ENCODE measurements around the gene PRKD1.

PRKD1 gene

DNA sequence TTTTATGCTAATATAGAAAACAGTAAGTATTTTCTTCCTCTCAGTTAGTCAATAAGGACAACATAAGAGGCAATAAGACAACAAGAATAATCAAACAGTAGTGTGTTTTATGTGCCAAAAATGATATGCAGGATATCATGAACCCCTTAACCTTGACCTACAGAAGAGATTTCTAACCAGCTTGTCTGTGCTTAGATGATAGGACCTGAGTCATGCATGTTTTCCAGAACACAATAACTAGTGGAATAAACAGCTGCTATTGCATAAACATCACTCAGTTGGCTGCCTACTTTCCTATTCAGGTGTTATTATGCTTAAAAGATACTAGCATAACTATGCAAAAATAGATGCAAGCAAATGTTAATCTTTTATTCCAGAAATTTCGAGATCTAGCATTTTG lies 282.5 kb downstream of the PRKD1 start:
- TF ChIP-seq, protein P1, sequence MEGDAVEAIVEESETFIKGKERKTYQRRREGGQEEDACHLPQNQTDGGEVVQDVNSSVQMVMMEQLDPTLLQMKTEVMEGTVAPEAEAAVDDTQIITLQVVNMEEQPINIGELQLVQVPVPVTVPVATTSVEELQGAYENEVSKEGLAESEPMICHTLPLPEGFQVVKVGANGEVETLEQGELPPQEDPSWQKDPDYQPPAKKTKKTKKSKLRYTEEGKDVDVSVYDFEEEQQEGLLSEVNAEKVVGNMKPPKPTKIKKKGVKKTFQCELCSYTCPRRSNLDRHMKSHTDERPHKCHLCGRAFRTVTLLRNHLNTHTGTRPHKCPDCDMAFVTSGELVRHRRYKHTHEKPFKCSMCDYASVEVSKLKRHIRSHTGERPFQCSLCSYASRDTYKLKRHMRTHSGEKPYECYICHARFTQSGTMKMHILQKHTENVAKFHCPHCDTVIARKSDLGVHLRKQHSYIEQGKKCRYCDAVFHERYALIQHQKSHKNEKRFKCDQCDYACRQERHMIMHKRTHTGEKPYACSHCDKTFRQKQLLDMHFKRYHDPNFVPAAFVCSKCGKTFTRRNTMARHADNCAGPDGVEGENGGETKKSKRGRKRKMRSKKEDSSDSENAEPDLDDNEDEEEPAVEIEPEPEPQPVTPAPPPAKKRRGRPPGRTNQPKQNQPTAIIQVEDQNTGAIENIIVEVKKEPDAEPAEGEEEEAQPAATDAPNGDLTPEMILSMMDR (IDR thresholded peaks at IDR 0.05): no peak
- H3K9me3 ChIP-seq: peaks cover 4% of the 10 kb centered on the region
- H3K36me3 ChIP-seq: no peaks in the 10 kb centered on the region
- H3K27me3 ChIP-seq: no peaks in the 10 kb centered on the region
- H3K4me1 ChIP-seq (ENCODE audit: control insufficient read depth in 1 of 2, insufficient read depth in 1 of 2, low read depth in 1 of 2, low read length in 1 of 2): no peaks in the 10 kb centered on the region
- H3K4me3 ChIP-seq (ENCODE audit: low read depth in 1 of 2, low read length in 1 of 2): no peak overlapping the region
- no peak overlapping the region for H3K27ac ChIP-seq

DNA sequence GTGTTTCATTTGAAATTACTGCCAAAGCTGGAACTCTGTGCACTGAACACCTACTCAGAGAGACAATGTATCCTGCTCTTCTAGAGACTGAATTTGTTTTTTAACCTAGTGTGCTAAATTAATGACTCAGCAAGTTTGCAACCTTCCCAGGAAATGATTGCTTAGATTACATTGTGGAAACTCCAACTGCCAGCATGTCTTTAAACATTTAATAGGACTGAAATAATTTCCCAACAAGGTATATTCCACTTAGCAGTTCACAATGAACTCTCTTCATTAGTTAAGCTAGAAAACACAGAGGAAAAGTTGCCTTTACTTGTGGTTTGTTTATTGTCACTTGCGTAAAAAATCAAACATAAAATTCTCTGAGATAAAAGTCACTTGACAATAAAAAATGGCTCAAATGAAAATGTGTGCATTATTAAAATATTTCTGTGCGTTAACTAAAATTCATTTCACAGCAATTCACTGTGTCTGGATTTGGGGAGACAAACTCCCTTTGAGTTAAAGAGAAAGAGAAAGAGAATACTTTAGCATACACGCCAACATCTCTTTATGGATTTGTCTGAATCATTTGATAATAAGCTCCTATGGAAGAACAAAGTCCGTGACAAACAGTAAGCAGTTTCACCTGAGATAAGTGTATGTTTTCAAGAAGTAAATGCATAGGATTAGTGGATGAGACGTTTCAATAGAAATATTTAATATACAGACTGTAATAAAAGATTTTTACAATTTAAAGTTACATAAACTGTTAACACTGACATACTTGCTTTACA lies 284.0 kb downstream of the PRKD1 start:
- Histone ChIP-seq H3K27ac (no peak overlapping the region), H3K4me3 (ENCODE audit: low read depth in 1 of 2, low read length in 1 of 2) (no peak overlapping the region)

DNA sequence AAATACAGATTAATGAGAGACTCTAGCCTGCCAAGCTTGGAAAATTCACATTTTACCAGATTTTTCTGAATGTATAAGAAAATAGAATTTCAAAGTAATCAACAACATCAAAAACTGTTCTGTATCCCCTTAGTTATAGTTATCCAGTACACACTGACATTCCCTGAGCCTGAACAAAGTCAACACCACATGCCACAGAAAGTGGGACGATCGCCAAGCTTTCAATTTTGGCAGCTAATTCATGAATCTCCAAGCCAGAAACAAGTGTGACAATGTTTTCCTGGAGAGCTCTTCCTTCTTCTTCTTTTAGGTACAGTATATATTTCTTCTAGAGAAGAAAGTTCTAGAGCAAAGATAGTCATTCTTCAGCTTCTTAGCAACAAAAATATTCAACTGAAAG lies 290.2 kb downstream of the PRKD1 start:
- Histone ChIP-seq H3K4me1 (ENCODE audit: control insufficient read depth in 1 of 2, insufficient read depth in 1 of 2, low read depth in 1 of 2, low read length in 1 of 2) (no peaks in the 10 kb centered on the region), H3K4me3 (ENCODE audit: low read depth in 1 of 2, low read length in 1 of 2) (no peak overlapping the region), H3K36me3 (no peaks in the 10 kb centered on the region), H3K27ac (no peak overlapping the region), H3K27me3 (no peaks in the 10 kb centered on the region), H3K9me3 (no peaks in the 10 kb centered on the region)
- TF ChIP-seq, protein P1 (IDR thresholded peaks at IDR 0.05): no peak

More for the DNA sequence above, 284.0 kb downstream of the PRKD1 start:
- no peaks in the 10 kb centered on the region for H3K27me3 ChIP-seq
- no peaks in the 10 kb centered on the region for H3K36me3 ChIP-seq
- no peaks in the 10 kb centered on the region for H3K9me3 ChIP-seq
- TF ChIP-seq, protein P1 (IDR thresholded peaks at IDR 0.05): no peak
- H3K4me1 ChIP-seq (ENCODE audit: control insufficient read depth in 1 of 2, insufficient read depth in 1 of 2, low read depth in 1 of 2, low read length in 1 of 2): no peaks in the 10 kb centered on the region

DNA sequence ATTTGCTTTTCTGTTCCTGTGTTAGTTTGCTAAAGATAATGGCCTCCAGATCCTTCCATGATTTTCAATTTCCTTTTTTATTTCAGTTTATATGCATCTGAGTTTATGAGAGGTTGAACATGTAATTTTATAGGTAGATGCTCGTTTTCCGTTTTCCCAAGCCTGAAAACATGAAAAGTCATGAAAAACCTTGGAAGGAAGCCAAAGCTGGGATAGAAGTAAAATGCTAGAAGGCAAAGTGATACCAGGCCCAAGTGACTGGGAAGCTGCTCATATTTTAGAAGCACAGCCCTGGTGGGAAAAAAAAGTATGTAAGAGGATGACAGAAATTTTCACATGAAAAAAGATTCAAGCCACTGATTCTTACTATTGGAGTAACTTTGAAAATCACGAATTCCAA lies 290.8 kb downstream of the PRKD1 start:
- no peaks in the 10 kb centered on the region for H3K9me3 ChIP-seq
- H3K36me3 ChIP-seq: no peaks in the 10 kb centered on the region
- TF ChIP-seq, protein P1 (IDR thresholded peaks at IDR 0.05): no peak
- H3K4me3 ChIP-seq (ENCODE audit: low read depth in 1 of 2, low read length in 1 of 2): no peak overlapping the region
- H3K4me1 ChIP-seq (ENCODE audit: control insufficient read depth in 1 of 2, insufficient read depth in 1 of 2, low read depth in 1 of 2, low read length in 1 of 2): no peaks in the 10 kb centered on the region
- H3K27me3 ChIP-seq: no peaks in the 10 kb centered on the region
- no peak overlapping the region for H3K27ac ChIP-seq

DNA sequence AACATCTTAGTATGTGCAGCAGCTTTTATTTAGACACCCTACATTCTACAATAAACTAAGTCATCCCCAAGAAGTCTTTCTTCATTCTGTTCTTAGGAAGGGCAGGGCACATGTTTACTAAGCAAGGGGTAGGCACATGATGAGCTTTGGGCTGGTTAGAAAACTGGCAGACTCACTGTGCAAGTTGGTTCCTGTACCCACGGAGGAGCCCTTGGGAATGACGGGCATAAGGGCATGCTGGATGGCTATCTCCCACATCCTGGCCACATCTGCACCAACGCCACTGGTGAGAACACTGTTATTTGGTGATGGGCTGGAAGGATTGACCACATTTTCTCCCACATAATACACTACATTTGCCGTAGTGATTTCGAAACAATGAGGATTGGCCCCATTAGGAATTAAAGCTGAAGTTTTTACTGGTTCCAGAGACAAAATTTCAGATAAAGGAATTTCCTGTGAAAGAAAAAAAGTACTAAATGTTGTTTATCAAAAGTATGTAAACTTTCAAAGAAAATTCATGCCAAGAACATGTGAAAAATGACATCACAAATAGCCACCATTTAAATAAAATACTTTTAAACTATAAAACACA lies 297.0 kb downstream of the PRKD1 start:
- Histone ChIP-seq H3K4me3 (ENCODE audit: low read depth in 1 of 2, low read length in 1 of 2) (no peak overlapping the region), H3K27ac (no peak overlapping the region), H3K4me1 (ENCODE audit: control insufficient read depth in 1 of 2, insufficient read depth in 1 of 2, low read depth in 1 of 2, low read length in 1 of 2) (no peaks in the 10 kb centered on the region), H3K9me3 (no peaks in the 10 kb centered on the region), H3K27me3 (no peaks in the 10 kb centered on the region), H3K36me3 (no peaks in the 10 kb centered on the region)
- TF ChIP-seq, protein P1 (IDR thresholded peaks at IDR 0.05): no peak
